GM19023 (cell line): ENCODE measurements around the gene CRYM.
"Not testable (repeated sequence)": the region's sequence is repeated elsewhere in the genome, so short reads cannot be mapped to it uniquely, and the experiment has no call there.

ENCODE experiments used
- ATAC-seq: cut with Tn5 transposase; IDR thresholded peaks from one replicate; pipeline ENCODE4 v1.9.1; 2021; ENCODE audit warnings: mild to moderate bottlenecking, moderate library complexity; ENCODE audit not compliant: unreplicated experiment

CRYM gene

GRCh38 chr16:21250072-21250923 lies 27.8 kb downstream of the CRYM start:
- ATAC-seq, result no peak

- ATAC-seq, result not testable (repeated sequence)
Observed at GRCh38 chr16:21248179-21248578, 29.9 kb downstream of the CRYM start.

GRCh38 chr16:21244518-21245215 lies 33.4 kb downstream of the CRYM start:
- ATAC-seq, result no peak

GRCh38 chr16:21242756-21243155 lies 35.3 kb downstream of the CRYM start:
- no peak for ATAC-seq

GRCh38 chr16:21239646-21240045 lies 38.4 kb downstream of the CRYM start:
- ATAC-seq, result no peak

GRCh38 chr16:21236831-21237230 lies 41.3 kb downstream of the CRYM start:
- ATAC-seq, result no peak

GRCh38 chr16:21235199-21235585 lies 42.9 kb downstream of the CRYM start:
- no peak for ATAC-seq

- no peak for ATAC-seq
Observed at GRCh38 chr16:21233521-21234150, 44.5 kb downstream of the CRYM start, which contains the start of gene ANKS4B. TSS of gene ANKS4B (plus strand) at chr16:21233699. CDS start at chr16:21233738, 39 bp downstream.

GRCh38 chr16:21233045-21233520 lies 45.0 kb downstream of the CRYM start:
- no peak for ATAC-seq

GRCh38 chr16:21228361-21228872 lies 49.7 kb downstream of the CRYM start:
- ATAC-seq, result no peak

GRCh38 chr16:21227866-21228265 lies 50.2 kb downstream of the CRYM start:
- no peak for ATAC-seq

- ATAC-seq, result no peak
Observed at GRCh38 chr16:21226749-21227148, 51.3 kb downstream of the CRYM start.

- ATAC-seq, result no peak
Observed at GRCh38 chr16:21224800-21225199, 53.3 kb downstream of the CRYM start.

- ATAC-seq, result no peak
Observed at GRCh38 chr16:21223787-21224186, 54.3 kb downstream of the CRYM start.

- ATAC-seq, result no peak
Observed at GRCh38 chr16:21222495-21223337, 55.4 kb downstream of the CRYM start.

GRCh38 chr16:21219551-21219950 lies 58.5 kb downstream of the CRYM start:
- ATAC-seq, result no peak

GRCh38 chr16:21218153-21218552 lies 59.9 kb downstream of the CRYM start:
- ATAC-seq, result no peak

GRCh38 chr16:21217121-21217520 lies 61.0 kb downstream of the CRYM start:
- no peak for ATAC-seq

- no peak for ATAC-seq
Observed at GRCh38 chr16:21214086-21214485, 64.0 kb downstream of the CRYM start.

- no peak for ATAC-seq
Observed at GRCh38 chr16:21211486-21211885, 66.6 kb downstream of the CRYM start, which contains the start of gene ZP2. TSS of gene ZP2 (minus strand) at chr16:21211574. CDS start at chr16:21211547, 27 bp downstream.
